Heart left ventricle (tissue), 16 donors: ENCODE results near the gene DCDC2. TPM values are rescaled to one million over a fixed set of nuclear protein-coding genes. Genes with fewer than 3 reads are reported as not detected.

Source experiments
- ATAC-seq, 4 donors: fragments of 200-7000 bp; cut with Tn5 transposase; one replicate each; pipeline ENCODE4 v1.9.1; 2020 to 2022; ENCODE audit warnings: moderate library complexity in 4 of 4, mild to moderate bottlenecking in 3 of 4, moderate number of reproducible peaks in 1 of 4
- DNase-seq, 5 donors: peaks; one replicate each; pipeline ENCODE4 v3.0.0-alpha.2; 2020
- H3K27ac ChIP-seq, 12 donors: fragments of 200-600 bp; sonication (generic) in 4 of 12; one replicate each; pipeline versions ENCODE4 v1.5.0 to v1.8.0; 2016 to 2022; ENCODE audit warnings: mild to moderate bottlenecking in 2 of 12
- H3K27me3 ChIP-seq, 9 donors: fragments of 200-600 bp; sonication (generic) in 2 of 9; one replicate each; pipeline versions ENCODE4 v1.5.1 to v1.8.0; 2016 to 2022; ENCODE audit warnings: mild to moderate bottlenecking in 3 of 9
- H3K36me3 ChIP-seq, 9 donors: fragments of 200-600 bp; sonication (generic) in 2 of 9; one replicate each; pipeline versions ENCODE4 v1.5.0 to v1.8.0; 2018 to 2022; ENCODE audit warnings: mild to moderate bottlenecking in 2 of 9
- H3K4me1 ChIP-seq, 12 donors: fragments of 200-600 bp; sonication (generic) in 4 of 12; one replicate each; pipeline versions ENCODE4 v1.5.0 to v1.8.0; 2016 to 2022; ENCODE audit warnings: mild to moderate bottlenecking in 3 of 12
- H3K4me3 ChIP-seq, 12 donors: fragments of 200-600 bp; sonication (generic) in 4 of 12; one replicate each; pipeline versions ENCODE4 v1.5.0 to v1.8.0; 2017 to 2022; ENCODE audit warnings: mild to moderate bottlenecking in 9 of 12, moderate library complexity in 4 of 12
- H3K9me3 ChIP-seq, 12 donors: fragments of 200-600 bp; sonication (generic) in 4 of 12; one replicate each; pipeline versions ENCODE4 v1.5.0 to v1.8.0; 2016 to 2022; ENCODE audit warnings: mild to moderate bottlenecking in 1 of 12
- POLR2A ChIP-seq, 2 donors: fragments of 450-650 bp; IDR thresholded peaks; one replicate each; pipeline ENCODE4 v1.6.1; 2017; ENCODE audit warnings: antibody characterized with exemption in 2 of 2, mild to moderate bottlenecking in 2 of 2, moderate library complexity in 2 of 2
- WGBS, 4 donors: extraction: QIAGEN DNeasy Blood & Tissue Kit in 2 of 4; methylation state at CpG; one replicate each; pipeline versions ENCODE4 v1.1.5 to v1.1.7; 2013 to 2018; 5-methylcytosine and 5-hydroxymethylcytosine counted together
- intact Hi-C, 10 donors: fragments of 100-400 bp; cut with DNase I; formaldehyde crosslinking; loops; one replicate each; pipeline versions ENCODE4 v1.11.1 to v1.14.2; 2022
- polyA plus RNA-seq, 2 donors: library from polyadenylated mRNA; stranded (reverse); fragments of 200-250 nt; gene quantifications; one replicate each; pipeline ENCODE4 v1.2.3, GENCODE V29; 2013
- total RNA-seq, 9 donors: library from RNA; depleted of rRNA in 2 of 9; stranded (reverse); fragments of >200 nt in 2 of 9; fragmentation: NEBNext Ultra II Directional in 3 of 9; extraction: Animal tissue kit (Norgen Biotek cat#: 25700) in 3 of 9; gene quantifications; one replicate each; pipeline versions ENCODE4 v1.1.0 to v1.2.4, GENCODE V29; 2016 to 2023
- TF ChIP-seq, protein P1 (sequence below), 12 donors: fragments of 200-600 bp; sonication (generic) in 4 of 12; IDR thresholded peaks; one replicate each; pipeline versions ENCODE4 v1.5.0 to v1.8.0; 2018 to 2022; ENCODE audit warnings: antibody characterized with exemption in 12 of 12, mild to moderate bottlenecking in 5 of 12
- donor health status: ischemic (EF 13 %, LVEDD 7.1; RV severe dilation, severe dysfunction).
- donor health status: healthy with polysubstance abuse.
- donor health status: DM: no; HTN: yes; CAD: no.
- donor health status: DM: no; HTN: no; CAD: no.
- donor health status: ischemic (EF 25% LVEDD 6.9; RV normal size, moderate dysfunction).
- donor health status: ischemic (EF 25% LVEDD 5.7; RV mildly dilated, moderate dysfunction).
- donor health status: healthy.
- donor health status: DM: yes; HTN: yes; CAD: no.
- donor health status: ischemic (EF 35%, LVEDD 5.7; RV mildly dilated, moderate dysfunction).
- donor health status: nonischemic (EF 11% LVEDD 7.7; RV severe dilation, severe dysfunction).
- donor health status: DM: yes; HTN: yes; CAD: no.
- donor health status: PGD.
- donor health status: ischemic (EF 29% LVEDD 5.4; RV normal size, mild dysfunction).
- donor health status: nonischemic (EF 23%, LVEDD 6.1; RV moderate dilation, normal function).

Gene DCDC2
- total and polyA plus RNA-seq, 11 donors, result 0.05 to 0.16 TPM; not detected in 9

DNA sequence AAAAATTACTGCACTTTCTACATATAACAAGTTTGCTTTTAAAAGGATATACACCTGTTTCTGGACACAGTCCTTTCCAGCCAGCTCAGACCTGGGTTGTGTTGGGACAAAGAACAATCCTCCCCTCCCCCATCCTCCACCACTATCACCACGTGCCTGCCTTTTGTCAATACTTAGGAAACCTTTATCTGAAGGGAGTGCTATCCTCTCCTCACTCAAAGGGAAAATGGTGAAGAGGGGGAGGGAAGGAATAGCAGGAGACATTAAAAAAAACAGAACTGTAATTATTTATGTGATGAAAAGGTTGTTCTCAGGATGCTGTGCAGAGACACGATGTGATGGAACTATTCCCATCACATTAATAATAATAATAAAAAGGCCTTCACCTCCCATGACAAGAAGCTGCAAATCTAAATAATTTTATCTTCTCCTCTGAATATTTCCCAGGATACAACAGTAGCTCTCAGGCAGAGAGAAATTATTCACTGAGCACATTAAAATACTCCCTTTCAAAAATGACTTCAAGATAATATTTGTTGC is 126.4 kb downstream of the DCDC2 start:
- Histone ChIP-seq H3K4me3 (no peak overlapping the region), H3K27ac (no peak overlapping the region), H3K4me1 (no peaks in the 10 kb centered on the region), H3K9me3 (no peaks in the 10 kb centered on the region), H3K36me3 (no peaks in the 10 kb centered on the region), H3K27me3 (peaks cover 0 to 8% (median 0%) of the 10 kb centered on the region in 9 donors)
- 21 to 38% (median 37%) methylated on average over 2 of the region's 2 CpGs for WGBS, 4 donors
- intact Hi-C loops, result no loop called here
- ATAC-seq, result no peak
- DNase-seq, result no peak
- TF ChIP-seq, protein P1, sequence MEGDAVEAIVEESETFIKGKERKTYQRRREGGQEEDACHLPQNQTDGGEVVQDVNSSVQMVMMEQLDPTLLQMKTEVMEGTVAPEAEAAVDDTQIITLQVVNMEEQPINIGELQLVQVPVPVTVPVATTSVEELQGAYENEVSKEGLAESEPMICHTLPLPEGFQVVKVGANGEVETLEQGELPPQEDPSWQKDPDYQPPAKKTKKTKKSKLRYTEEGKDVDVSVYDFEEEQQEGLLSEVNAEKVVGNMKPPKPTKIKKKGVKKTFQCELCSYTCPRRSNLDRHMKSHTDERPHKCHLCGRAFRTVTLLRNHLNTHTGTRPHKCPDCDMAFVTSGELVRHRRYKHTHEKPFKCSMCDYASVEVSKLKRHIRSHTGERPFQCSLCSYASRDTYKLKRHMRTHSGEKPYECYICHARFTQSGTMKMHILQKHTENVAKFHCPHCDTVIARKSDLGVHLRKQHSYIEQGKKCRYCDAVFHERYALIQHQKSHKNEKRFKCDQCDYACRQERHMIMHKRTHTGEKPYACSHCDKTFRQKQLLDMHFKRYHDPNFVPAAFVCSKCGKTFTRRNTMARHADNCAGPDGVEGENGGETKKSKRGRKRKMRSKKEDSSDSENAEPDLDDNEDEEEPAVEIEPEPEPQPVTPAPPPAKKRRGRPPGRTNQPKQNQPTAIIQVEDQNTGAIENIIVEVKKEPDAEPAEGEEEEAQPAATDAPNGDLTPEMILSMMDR (IDR thresholded peaks at IDR 0.05), result no peak
- TF ChIP-seq POLR2A (IDR thresholded peaks at IDR 0.05), result no peak

DNA sequence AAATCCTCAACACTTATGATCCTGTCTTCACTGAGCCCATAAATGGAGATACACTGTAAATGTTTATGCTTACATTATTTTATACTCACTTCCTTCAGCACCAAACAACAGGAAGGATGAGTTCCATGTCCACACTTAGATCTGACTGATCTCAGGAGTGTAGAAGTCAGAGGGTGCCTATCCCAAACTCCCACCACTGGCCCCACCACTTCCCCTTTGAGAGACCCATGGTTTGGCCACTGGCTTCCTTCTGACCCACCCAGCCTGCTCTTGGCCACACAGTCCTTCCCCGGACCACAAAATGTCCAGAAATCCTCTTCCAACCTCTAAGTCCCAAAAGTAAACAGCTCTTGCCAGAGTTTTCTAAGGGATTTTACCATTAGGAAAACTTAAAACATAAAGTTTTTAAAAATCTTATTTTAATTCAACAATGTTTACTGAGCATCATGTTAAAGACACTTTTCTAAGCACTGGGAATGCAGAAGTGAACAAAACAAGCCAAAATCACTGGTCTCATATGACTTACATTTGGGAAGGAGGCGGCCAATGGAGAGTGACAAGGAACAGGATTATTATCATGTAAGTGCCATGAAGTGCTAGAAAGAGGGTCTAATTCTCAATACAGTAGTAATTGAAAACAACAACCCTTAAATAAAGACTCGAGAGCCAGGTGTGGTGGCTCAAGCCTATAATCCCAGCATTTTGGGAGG is 128.0 kb downstream of the DCDC2 start:
- no peak for DNase-seq
- intact Hi-C loops, result no loop called here
- Histone ChIP-seq H3K27ac (no peak overlapping the region), H3K4me1 (no peaks in the 10 kb centered on the region), H3K36me3 (no peaks in the 10 kb centered on the region), H3K27me3 (peaks cover 0 to 15% (median 0%) of the 10 kb centered on the region in 9 donors), H3K9me3 (no peaks in the 10 kb centered on the region), H3K4me3 (no peak overlapping the region)
- 58 to 64% (median 63%) methylated on average over 3 of the region's 3 CpGs for WGBS, 4 donors
- TF ChIP-seq POLR2A (IDR thresholded peaks at IDR 0.05), result no peak
- TF ChIP-seq, protein P1 (IDR thresholded peaks at IDR 0.05), result no peak
- ATAC-seq, result no peak

DNA sequence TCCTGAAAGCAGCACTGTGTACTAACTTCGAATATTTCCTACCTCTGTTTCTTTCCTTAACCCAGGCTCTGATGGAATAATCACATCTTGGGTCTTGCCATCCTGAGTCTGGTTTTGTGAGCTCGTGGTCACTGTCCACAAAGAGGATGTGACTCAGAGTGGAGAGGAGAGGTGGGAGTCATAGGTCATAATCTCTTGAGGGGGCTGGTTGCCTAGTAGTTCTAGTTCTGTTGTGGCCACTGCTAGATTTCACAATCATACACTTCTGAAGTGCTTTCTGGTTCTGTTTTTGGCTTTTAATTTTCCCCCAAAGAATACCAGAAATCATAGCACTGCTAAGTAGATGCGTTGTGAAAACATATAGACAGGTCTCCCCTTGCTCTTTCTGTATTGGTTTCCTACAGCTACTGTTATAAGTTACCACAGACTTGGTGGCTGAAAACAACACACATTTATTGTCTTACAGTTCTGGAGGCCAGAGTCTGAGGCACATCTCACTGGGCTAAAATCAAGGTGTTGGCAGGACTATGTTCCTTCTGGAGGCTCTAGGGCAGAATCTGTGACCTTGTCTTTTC is 129.1 kb downstream of the DCDC2 start:
- Histone ChIP-seq H3K4me3 (no peak overlapping the region), H3K36me3 (no peaks in the 10 kb centered on the region), H3K27ac (peak overlapping the region in 1 of 12 donors; percentile 4), H3K4me1 (no peaks in the 10 kb centered on the region), H3K27me3 (peaks cover 0 to 14% (median 0%) of the 10 kb centered on the region in 9 donors), H3K9me3 (no peaks in the 10 kb centered on the region)
- intact Hi-C loops, result no loop called here
- ATAC-seq (peak in 3 of 4 donors; percentile 64 to 86 (median 68)), DNase-seq (no peak)
- no peak for TF ChIP-seq POLR2A (IDR thresholded peaks at IDR 0.05)
- TF ChIP-seq, protein P1 (IDR thresholded peaks at IDR 0.05), result no peak
- 47 to 58% (median 49%) methylated on average over 3 of the region's 3 CpGs for WGBS, 4 donors

DNA sequence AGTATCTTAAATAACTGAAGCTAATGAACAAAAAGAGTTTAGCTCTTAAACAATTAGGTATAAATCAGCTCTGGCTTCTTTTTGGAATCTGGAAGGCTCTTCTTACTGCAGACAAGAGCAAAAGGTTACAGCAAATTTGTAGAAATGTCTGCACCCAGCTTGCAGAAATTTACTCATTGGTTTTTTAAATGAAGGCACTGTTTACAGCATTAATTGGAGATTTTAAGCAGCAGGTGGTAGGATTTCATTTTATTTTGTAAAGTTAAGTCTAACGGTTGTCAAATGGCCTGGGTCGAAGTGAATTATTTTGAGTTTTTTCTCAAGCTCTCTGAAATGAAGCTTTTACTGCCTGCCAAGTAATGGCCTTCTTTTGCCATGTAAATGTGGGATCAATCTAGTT is 129.7 kb downstream of the DCDC2 start:
- TF ChIP-seq, protein P1 (IDR thresholded peaks at IDR 0.05), result no peak
- no peak for TF ChIP-seq POLR2A (IDR thresholded peaks at IDR 0.05)
- no peak for ATAC-seq
- H3K36me3 ChIP-seq, result no peaks in the 10 kb centered on the region
- no peaks in the 10 kb centered on the region for H3K4me1 ChIP-seq
- no peak overlapping the region for H3K27ac ChIP-seq
- 40 to 63% (median 55%) methylated on average over 2 of the region's 2 CpGs for WGBS, 4 donors
- H3K9me3 ChIP-seq, result no peaks in the 10 kb centered on the region
- intact Hi-C loops, result no loop called here
- peaks cover 0 to 11% (median 0%) of the 10 kb centered on the region in 9 donors for H3K27me3 ChIP-seq
- no peak for DNase-seq
- H3K4me3 ChIP-seq, result no peak overlapping the region
